Thyroid gland (tissue), 4 donors: ENCODE measurements around the gene TRPM5.

Source experiments
- POLR2A ChIP-seq, 2 donors: fragments of 450-650 bp; IDR thresholded peaks; one replicate each; pipeline ENCODE4 v1.6.1; 2017; ENCODE audit warnings: antibody characterized with exemption in 2 of 2, mild to moderate bottlenecking in 2 of 2, moderate library complexity in 1 of 2
- TF ChIP-seq, protein P1 (sequence below), 6 experiments: fragments of 200-600 bp in 3 of 6; fragments of 450-650 bp in 3 of 6; sonication (generic) in 3 of 6; IDR thresholded peaks; one replicate each; pipeline ENCODE4 v1.5.1; 2016 to 2019; ENCODE audit warnings: antibody characterized with exemption in 6 of 6, mild to moderate bottlenecking in 2 of 6, inconsistent platforms in 1 of 6, moderate library complexity in 1 of 6

DNA sequence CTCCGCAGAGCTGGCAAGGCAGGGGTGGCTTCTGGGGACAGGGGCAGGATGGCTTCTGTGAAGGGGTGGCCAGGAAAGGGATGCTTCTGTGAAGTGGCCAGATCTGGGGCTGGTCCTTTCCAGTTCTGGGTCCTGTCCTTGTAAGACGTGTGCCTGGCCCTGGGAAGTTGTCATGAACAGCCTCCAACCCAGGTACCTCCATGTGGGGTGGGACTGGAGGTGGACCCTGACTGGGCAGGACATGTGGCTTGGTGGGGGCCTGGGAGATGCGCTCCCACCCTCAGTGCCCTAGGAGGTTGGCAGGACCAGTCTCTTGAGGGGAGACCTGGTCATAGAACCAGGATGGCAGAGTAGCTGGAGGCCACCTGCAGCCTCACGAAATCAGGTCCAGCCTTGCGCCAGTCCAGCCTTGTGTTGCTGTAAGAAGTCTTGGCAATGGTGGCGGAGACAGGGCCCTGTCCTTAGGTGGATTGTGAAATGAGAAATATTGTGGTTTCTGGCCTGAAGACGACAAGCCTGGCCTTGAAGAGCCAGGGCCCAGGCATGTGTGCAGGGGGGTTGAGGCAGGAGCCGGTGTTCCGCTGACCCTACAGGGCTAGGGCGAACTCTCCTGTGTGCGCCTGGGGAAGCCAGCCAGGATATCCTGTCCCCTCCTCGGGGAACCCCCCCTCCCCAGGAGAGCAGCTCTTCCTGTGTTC, 3.1 kb upstream of the TRPM5 start:
- TF ChIP-seq, protein P1, sequence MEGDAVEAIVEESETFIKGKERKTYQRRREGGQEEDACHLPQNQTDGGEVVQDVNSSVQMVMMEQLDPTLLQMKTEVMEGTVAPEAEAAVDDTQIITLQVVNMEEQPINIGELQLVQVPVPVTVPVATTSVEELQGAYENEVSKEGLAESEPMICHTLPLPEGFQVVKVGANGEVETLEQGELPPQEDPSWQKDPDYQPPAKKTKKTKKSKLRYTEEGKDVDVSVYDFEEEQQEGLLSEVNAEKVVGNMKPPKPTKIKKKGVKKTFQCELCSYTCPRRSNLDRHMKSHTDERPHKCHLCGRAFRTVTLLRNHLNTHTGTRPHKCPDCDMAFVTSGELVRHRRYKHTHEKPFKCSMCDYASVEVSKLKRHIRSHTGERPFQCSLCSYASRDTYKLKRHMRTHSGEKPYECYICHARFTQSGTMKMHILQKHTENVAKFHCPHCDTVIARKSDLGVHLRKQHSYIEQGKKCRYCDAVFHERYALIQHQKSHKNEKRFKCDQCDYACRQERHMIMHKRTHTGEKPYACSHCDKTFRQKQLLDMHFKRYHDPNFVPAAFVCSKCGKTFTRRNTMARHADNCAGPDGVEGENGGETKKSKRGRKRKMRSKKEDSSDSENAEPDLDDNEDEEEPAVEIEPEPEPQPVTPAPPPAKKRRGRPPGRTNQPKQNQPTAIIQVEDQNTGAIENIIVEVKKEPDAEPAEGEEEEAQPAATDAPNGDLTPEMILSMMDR (IDR thresholded peaks at IDR 0.05), result no peak
- TF ChIP-seq POLR2A (IDR thresholded peaks at IDR 0.05), result no peak
